SK-N-SH treated with all-trans-retinoic acid at 6 μM for 48 hours (cell line): ENCODE data around the gene AP1AR.

Experiments
- ARNTL ChIP-seq: fragments of 450-650 bp; formaldehyde crosslinking; IDR thresholded peaks from 2 replicates; pipeline ENCODE4 v1.5.0; 2020; ENCODE audit warnings: low read depth, mild to moderate bottlenecking, moderate library complexity, borderline replicate concordance
- BACH2 ChIP-seq: fragments of 250-450 bp; sonication (Bioruptor Pico); IDR thresholded peaks from 2 replicates; pipeline ENCODE4 v1.9.0; 2021; ENCODE audit warnings: mild to moderate bottlenecking, borderline replicate concordance
- CSRNP3 ChIP-seq: fragments of 250-450 bp; sonication (Bioruptor Pico); IDR thresholded peaks from 2 replicates; pipeline ENCODE4 v1.5.1; 2021; ENCODE audit warnings: mild to moderate bottlenecking, moderate library complexity
- ESRRG ChIP-seq: fragments of 250-450 bp; sonication (Bioruptor Pico); IDR thresholded peaks from 2 replicates; pipeline ENCODE4 v1.6.1; 2021; ENCODE audit warnings: mild to moderate bottlenecking
- GLIS3 ChIP-seq: fragments of 250-450 bp; sonication (Bioruptor Pico); IDR thresholded peaks from 2 replicates; pipeline ENCODE4 v1.5.0; 2020; ENCODE audit warnings: mild to moderate bottlenecking, moderate library complexity
- ISL1 ChIP-seq: fragments of 250-450 bp; sonication (Bioruptor Pico); IDR thresholded peaks from 2 replicates; pipeline ENCODE4 v2.1.2; 2022; ENCODE audit warnings: mild to moderate bottlenecking, moderate library complexity
- PATZ1 ChIP-seq: fragments of 250-450 bp; sonication (Bioruptor Pico); IDR thresholded peaks from 2 replicates; pipeline ENCODE4 v1.8.0; 2020; ENCODE audit warnings: mild to moderate bottlenecking, moderate library complexity, borderline replicate concordance
- POU6F1 ChIP-seq: fragments of 250-450 bp; sonication (Bioruptor Pico); IDR thresholded peaks from 2 replicates; pipeline ENCODE4 v1.8.0; 2021; ENCODE audit warnings: low read depth, mild to moderate bottlenecking, moderate library complexity, borderline replicate concordance
- PPARA ChIP-seq: fragments of 250-450 bp; sonication (Bioruptor Pico); IDR thresholded peaks from 2 replicates; pipeline ENCODE4 v1.5.0; 2020; ENCODE audit warnings: mild to moderate bottlenecking, borderline replicate concordance
- RARB ChIP-seq: fragments of 250-450 bp; sonication (Bioruptor Pico); IDR thresholded peaks from 2 replicates; pipeline ENCODE4 v1.8.0; 2021; ENCODE audit warnings: mild to moderate bottlenecking, moderate library complexity
- TOX ChIP-seq: fragments of 250-450 bp; sonication (Bioruptor Pico); IDR thresholded peaks from 2 replicates; pipeline ENCODE4 v1.8.0; 2021; ENCODE audit warnings: mild to moderate bottlenecking, moderate library complexity, borderline replicate concordance
- TSHZ2 ChIP-seq: fragments of 250-450 bp; sonication (Bioruptor Pico); IDR thresholded peaks from 2 replicates; pipeline ENCODE4 v1.5.0; 2020; ENCODE audit warnings: mild to moderate bottlenecking, moderate library complexity
- ZFP3 ChIP-seq: fragments of 250-450 bp; sonication (Bioruptor Pico); IDR thresholded peaks from 2 replicates; pipeline ENCODE4 v1.5.0; 2020; ENCODE audit warnings: mild to moderate bottlenecking, moderate library complexity
- ZFP30 ChIP-seq: fragments of 450-650 bp; formaldehyde crosslinking; IDR thresholded peaks from 2 replicates; pipeline ENCODE4 v1.5.0; 2022; ENCODE audit warnings: mild to moderate bottlenecking, moderate library complexity

- TF ChIP-seq RARB (CRISPR knock-in tag) (no peak), PATZ1 (no peak), ZFP30 (CRISPR knock-in tag) (no peak), BACH2 (CRISPR knock-in tag) (no peak), TSHZ2 (CRISPR knock-in tag) (no peak), ESRRG (CRISPR knock-in tag) (no peak), ARNTL (CRISPR knock-in tag) (no peak), GLIS3 (CRISPR knock-in tag) (no peak), ZFP3 (CRISPR knock-in tag) (no peak), ISL1 (no peak), PPARA (CRISPR knock-in tag) (no peak), CSRNP3 (CRISPR knock-in tag) (no peak), POU6F1 (CRISPR knock-in tag) (no peak), TOX (no peak)
These were observed 13.8 kb downstream of the AP1AR start for GRCh38 chr4:112245383-112245782.
